Fibroblast of lung (primary cell): ENCODE results near the gene EMC8.

Source experiments
- CTCF ChIP-seq, 2 donors: IDR thresholded peaks in 1 of 2; conservative IDR thresholded peaks in 1 of 2; 1 replicate in 1 of 2; 2 replicates in 1 of 2; pipeline ENCODE4 v1.5.1; 2011 to 2012; ENCODE audit warnings: low read length in 2 of 2, control low read depth in 1 of 2, inconsistent platforms in 1 of 2, low read depth in 1 of 2, mild to moderate bottlenecking in 1 of 2
- EZH2 ChIP-seq: IDR thresholded peaks from 2 replicates; pipeline ENCODE4 v1.5.1; 2012; ENCODE audit warnings: low read length, control low read depth, mild to moderate bottlenecking; ENCODE audit errors: missing control alignments

GRCh38 chr16:85781695-85782370 lies 17.5 kb downstream of the EMC8 start:
- no peak for TF ChIP-seq CTCF (conservative IDR thresholded peaks at IDR 0.05 in 1 of 2, IDR thresholded peaks at IDR 0.05 in 1 of 2; ENCODE audit: low read depth in 1 of 2, low read length in 2 of 2)
- no peak for TF ChIP-seq EZH2
